GM18505 (cell line): ENCODE results near the gene FER1L5.

ENCODE experiments used
- ATAC-seq: cut with Tn5 transposase; IDR thresholded peaks from one replicate; pipeline ENCODE4 v1.9.1; 2021; ENCODE audit not compliant: unreplicated experiment
- POLR2A ChIP-seq: IDR thresholded peaks from 4 replicates; pipeline ENCODE4 v1.6.1; 2011; ENCODE audit warnings: borderline replicate concordance; ENCODE audit not compliant: insufficient read depth, insufficient read length; ENCODE audit errors: extremely low read depth

FER1L5 gene

DNA sequence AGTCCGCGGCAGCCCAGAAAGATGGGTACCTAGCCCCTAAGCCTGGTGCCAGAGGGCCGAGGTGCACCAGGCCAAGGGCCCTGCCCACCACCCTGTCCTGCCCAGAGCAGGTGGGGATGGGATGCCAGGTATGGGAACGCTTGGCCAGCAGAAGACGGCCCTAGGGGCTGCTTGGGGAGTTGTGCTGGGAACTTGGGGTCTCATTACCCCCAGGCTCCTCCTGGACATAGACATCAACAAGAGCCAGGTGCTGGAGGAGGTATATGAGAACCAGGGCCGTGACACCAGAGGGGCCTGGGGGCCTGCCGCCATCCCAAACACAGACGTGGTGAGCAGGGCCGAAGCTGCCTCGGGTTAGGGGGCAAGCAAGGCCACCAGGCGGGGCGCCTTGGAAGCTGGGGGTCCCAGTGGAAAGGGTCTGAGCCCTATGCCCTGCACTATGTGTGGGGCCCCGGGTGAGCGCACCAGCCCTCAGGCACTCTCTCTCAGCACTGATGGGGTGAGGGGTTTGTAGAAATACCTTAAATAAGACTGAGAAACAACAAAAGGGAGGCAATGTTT, 46.9 kb downstream of the FER1L5 start:
- TF ChIP-seq POLR2A = no peak
- no peak for ATAC-seq

DNA sequence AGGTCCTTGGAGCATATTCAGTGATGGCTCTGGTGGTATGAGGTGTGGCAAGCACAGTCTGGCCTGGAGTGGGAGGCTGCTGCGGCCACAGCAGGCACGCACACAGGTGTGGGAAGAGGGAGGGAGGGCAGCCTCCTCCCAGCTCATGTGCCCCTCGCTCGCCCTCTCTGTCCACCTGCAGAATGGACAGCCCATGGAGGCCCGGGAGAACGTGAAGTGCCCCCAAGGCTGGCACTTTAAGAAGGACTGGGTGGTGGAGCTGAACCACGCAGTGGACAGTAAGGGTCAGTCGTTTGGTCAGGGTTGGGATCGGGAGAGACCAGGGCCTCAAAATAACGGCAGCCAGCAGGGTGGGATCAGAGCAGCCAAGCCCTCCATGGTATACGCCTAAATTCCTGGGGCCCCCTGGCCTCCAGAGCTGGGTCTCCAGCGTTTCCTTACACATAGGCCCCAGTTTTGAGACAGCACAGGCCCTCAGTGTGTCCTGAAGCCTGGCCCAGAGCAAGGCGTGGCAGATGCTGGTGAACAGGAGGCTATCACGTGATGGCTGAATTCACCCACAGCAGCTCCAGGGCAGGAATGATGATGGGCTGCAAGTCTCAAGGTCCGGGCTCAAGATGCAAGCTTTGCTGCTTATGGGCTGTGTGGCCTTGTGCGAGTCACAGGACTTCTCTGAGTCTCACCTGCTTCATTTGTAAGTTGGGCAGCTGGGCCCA, 47.9 kb downstream of the FER1L5 start:
- ATAC-seq = no peak
- no peak for TF ChIP-seq POLR2A

DNA sequence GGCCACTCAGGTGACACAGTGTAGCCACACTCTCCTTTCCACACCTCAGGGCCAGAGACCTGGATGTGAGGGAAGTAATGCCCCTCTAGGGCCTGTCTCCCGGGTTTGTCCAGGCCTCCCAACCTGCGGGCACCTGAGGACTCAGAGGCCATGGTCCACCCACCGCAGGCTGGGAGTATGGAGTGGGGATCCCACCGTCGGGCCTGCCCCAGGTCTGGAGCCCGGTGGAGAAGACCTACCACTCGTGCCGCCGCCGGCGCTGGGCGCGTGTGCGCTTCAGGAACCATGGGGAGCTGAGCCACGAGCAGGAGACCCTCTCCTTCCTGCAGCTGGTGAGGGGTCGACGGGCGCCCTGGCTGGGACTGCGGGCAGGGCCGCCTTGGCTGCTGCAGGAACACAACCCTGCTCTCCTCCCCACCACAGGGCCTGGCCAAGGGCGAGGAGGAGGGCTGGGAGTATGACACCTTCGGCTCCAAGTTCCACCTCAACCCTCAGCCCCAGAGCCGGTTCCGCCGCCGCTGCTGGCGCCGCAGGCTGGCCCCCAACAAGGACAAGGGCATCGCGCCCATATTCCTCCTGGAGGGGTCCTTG, 48.6 kb downstream of the FER1L5 start:
- ATAC-seq = no peak
- TF ChIP-seq POLR2A = no peak

DNA sequence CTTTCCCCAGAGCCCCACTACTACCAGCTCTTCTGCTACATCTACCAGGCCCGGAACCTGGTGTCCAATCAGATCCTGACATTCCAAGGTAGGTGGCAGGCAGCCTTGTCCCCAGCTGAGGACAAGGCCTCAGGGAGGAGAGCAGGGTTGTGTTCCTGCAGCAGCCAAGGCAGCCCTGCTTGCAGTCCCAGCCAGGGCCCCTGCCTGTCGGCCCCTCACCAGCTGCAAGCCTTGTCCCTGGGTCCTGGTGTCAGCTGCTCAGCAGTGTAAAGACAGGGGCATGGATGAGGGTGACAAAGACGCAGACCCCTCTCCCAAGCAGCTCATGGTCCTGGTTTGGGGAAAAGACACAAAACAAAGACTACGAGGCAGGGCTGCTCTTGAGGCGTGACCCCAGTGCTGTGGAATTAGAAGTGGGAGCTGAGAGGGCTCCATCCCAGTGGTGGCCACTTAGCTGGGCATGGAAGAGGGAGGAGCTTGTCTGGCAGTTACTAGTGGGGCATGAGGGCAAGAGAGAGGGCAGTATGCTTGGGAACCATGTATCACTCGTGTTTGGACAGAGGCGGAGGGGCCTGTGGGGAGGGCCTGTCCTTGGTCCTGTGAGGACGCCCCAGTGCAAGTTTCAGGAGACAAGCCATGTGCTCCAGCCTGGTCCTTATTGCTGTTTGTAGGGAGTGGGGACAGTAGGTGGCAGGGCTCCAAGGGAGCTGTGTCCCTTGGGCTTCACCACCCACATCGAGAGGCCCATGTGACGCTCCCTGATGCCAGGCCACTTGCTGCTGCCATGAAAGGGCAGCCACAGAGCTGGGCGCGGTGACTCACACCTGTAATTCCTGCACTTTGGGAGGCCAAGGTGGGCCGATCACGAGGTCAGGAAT, 49.8 kb downstream of the FER1L5 start:
- ATAC-seq = no peak
- no peak for TF ChIP-seq POLR2A

DNA sequence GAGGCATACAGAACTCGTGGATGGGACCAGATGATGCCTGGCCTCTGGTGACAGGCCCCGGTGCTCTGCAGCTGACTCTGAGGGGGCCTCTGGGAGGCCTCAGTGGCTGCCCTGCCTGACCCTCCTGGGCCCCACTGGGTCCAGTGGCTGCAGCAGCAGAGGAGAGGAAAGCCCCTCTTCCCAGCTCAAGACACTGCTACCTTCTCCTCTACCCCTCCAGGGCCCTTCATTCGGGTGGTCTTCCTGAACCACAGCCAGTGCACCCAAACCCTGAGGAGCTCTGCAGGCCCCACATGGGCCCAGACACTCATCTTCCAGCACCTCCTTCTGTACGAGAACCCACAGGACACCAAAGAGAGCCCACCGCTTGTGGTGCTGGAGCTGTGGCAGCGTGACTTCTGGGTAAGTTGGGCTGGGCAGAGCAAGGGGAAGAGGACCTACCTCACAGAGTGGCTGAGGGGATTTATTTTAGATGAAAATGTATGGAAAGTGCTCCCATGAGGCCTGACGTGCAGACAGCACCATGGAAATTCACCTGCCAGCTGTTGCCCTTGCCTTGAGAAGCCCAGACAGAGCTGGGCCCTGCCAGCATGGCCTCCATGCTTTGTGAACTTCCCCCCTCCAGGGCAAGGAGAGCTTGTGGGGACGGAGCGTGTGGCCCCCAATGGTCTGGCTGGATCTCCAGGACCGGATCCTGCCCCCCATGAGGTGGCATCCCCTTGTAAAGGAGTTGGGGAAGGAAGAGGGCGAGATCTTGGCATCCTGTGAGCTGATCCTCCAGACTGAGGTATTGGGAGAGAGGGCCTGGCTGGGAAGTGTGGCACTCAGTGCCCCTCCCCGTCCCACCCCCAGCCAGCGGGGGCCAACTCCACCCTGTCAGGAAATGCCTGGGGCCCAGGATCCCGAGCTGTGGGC, 51.0 kb downstream of the FER1L5 start:
- no peak for TF ChIP-seq POLR2A
- ATAC-seq = no peak

DNA sequence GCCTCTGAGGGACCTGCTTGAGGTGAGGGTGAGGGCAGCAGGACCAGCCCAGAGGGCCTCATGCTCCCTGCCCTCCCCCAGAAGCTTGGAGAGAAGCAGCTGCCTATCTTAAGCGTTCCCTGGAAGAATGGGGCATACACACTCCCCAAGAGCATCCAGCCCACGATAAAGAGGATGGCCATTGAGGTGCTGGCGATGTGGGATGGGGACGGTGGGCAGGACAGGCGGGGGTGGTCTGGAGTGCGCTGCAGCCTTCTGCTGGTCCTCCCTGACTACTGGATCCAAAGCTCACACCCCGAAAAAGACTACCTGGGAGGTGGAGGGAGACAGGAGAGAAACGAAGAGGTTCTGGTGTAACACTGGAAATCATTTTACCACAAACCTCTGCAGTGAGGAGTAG, 51.7 kb downstream of the FER1L5 start:
- TF ChIP-seq POLR2A = no peak
- no peak for ATAC-seq

DNA sequence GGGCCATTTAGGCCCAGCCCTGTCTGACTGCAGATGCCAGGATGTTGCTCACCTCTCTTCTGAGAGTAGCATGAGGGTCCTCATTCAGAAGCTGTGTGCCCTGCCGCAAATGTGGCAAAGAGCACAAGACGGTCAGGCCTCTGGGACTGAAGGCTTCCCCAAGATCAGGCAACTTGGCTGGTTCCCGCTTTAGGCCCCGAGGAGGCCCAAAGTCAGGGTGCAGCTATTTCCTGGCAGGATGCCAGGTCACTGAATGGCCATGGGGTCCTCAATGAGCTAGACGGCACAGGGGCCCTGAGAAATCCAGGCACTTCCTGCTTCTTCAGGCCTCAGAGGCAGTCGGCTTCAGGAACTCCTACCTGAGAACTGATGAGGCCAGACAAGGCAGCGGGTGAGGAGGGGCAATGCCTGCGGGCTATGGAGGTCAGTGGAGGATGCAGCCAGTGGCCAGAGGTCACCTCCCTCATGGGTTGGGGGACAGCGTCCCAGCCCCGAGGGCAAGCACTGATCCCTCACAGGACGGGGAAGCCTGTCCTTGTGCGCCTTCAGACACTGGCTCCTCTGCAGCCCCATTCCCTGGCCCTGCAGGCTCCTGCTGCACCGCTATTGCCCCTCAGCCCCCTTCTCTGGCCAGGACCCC, 52.4 kb downstream of the FER1L5 start:
- no peak for TF ChIP-seq POLR2A
- no peak for ATAC-seq

DNA sequence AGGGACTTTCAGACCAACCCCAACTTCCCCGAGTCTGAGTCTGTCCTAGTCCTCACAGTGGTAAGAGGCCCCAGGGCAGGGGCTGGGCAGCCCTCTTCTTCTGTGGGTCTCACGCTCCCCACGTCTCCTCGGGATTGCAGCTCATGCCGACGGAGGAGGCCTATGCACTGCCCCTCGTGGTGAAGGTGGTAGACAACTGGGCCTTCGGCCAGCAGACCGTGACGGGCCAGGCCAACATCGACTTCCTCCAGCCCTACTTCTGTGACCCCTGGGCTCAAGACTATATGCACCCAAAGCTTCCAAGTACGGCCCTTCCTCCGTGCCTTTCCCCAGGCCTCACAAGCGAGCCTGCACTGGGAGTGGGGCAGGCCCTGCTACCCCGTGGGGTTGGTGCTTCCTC, 53.0 kb downstream of the FER1L5 start:
- TF ChIP-seq POLR2A = no peak
- ATAC-seq = no peak

DNA sequence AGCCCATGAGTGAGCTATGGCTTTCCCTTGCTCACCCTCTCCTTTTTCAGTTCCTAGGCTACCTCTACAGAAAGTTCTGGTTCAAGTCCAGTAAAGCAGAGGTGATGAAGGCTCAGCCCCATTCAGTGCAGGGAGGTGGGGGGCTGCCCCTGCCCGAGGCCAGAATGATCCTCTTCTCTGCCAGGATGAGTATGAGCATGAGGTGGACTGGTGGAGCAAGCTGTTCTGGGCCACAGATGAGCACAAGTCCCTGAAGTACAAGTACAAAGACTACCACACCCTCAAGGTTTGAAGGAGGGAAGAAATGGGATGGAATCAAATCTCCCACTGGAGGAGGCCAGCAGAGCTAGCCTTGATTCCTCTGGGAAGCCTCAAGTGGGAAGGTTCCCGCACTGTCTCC, 54.9 kb downstream of the FER1L5 start:
- TF ChIP-seq POLR2A = no peak
- ATAC-seq = no peak

DNA sequence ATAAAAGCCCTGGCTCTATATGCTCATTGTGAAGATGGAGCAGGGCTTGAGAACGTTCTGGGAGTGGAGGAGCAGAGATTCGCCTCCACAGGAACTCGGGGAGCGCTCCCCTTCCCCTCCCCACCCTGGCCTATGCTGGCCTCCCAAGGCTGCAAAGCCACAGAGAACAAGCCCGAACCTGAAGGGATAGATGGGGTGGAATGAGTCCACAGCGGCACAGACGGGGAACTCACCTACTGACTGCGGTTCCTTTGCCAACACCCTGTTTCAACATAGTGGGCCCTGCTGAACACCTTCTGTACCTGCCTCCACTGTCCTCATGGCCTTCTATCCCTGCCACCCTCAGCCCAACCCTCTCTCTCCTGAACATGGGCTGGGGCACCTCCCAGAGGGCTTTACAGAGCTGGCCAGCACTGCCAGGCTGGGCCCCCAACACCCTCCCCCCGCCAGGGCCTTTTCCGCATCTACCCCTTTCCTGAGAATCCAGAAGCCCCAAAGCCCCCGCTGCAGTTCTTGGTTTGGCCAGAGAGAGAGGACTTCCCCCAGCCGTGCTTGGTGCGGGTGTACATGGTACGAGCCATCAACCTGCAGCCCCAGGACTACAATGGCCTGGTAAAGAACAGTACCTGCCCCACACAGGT, 55.8 kb downstream of the FER1L5 start:
- TF ChIP-seq POLR2A = no peak
- ATAC-seq = no peak

DNA sequence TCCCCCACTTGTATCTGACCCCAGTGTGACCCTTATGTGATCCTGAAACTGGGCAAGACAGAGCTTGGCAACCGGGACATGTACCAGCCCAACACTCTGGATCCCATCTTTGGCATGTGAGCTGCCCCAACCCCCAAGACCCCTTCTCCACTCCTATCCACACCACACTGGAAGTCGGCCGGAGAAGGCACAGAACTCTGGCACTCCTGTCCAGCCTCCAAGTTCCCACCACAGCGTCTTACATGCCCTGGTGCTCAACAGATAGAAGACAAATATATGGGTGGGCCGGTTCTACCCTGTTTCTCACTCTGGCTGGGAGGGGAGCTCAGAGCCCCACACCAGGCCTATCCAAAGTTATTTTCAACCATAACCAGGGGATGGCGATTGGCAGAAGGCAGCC, 56.5 kb downstream of the FER1L5 start:
- ATAC-seq = no peak
- TF ChIP-seq POLR2A = no peak

DNA sequence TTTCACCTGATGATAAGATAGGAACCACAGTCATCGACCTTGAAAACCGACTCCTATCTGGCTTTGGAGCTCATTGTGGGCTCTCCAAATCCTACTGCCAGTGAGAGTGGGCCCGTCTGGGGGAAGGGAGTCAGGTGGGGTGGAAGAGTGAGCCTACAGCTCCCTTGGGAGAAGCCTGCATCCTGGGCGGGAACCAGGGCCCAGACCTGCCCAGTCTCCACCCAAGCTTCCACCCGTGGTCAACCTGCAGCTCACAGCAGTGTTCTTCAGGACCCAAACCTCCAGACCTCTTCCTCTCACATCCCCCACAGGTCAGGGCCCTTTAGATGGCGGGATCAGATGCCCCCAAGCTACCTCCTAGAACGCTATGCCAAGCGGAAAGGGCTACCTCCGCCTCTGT, 57.1 kb downstream of the FER1L5 start:
- no peak for ATAC-seq
- TF ChIP-seq POLR2A = no peak

DNA sequence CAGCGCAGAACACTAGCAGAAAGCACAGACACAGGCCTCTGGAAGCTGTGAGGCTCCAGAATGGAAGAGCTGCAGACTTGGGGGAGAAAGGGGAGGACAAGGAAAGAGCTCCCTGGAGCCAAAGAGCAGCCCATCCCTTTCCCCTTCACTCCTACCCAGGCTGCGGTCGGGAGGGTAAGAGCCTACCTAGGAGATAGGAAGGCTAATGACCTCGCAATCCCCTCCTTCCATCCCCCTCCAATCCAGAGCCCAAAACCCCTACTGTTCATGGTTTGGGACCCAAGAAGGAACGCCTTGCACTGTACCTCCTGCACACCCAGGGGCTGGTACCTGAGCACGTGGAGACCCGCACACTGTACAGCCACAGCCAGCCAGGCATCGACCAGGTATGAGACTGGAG, 57.5 kb downstream of the FER1L5 start:
- no peak for TF ChIP-seq POLR2A
- no peak for ATAC-seq

DNA sequence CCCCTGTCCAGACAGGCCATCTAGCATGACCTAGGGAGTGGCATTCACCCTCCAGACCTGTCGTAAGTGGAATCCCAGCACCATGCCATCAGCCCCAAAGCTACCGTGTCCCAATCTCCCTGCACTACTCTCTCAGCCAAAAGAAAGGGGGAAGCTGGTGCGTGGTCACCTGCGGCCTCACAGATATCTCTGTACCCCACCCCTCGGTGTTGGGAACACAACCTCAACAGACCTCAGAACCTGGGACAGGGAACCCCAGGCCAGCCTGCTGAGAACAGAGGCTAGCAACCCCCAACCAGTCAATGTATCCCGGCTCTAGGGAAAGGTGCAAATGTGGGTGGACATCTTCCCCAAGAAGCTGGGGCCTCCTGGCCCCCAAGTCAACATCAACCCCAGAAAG, 59.1 kb downstream of the FER1L5 start:
- no peak for ATAC-seq
- TF ChIP-seq POLR2A = no peak
